Measurements from ENCODE around the gene PTPN23. TPM values are rescaled to one million over a fixed set of nuclear protein-coding genes. Genes with fewer than 3 reads are reported as not detected.
A peak's percentile ranks its signal among the peaks of the same experiment; 100 is the strongest.

Gene PTPN23
- polyA plus RNA-seq, 3 donors = 1.2 to 13.7 (median 1.3) TPM

GRCh38 chr3:47414161-47414564, 33.3 kb downstream of the PTPN23 start:
- Histone ChIP-seq H3K4me1 (ENCODE audit: control insufficient read depth in 1 of 2, insufficient read depth in 2 of 2, low read length in 2 of 2) (no peaks in the 10 kb centered on the region), H3K27ac (ENCODE audit: low read depth in 1 of 2, low read length in 2 of 2) (no peak overlapping the region), H2AFZ (ENCODE audit: insufficient read depth, low read depth, low read length, poor library complexity, severe bottlenecking) (no peak overlapping the region), H3K36me3 (replicated peaks in 1 of 2; ENCODE audit: control insufficient read depth in 1 of 2, insufficient read depth in 2 of 2, low read length in 2 of 2) (peaks cover 77 to 87% of the 10 kb centered on the region in 2 donors), H3K4me3 (replicated peaks in 1 of 3; ENCODE audit: low read depth in 2 of 3, low read length in 3 of 3) (no peak overlapping the region), H3K4me2 (replicated peaks; ENCODE audit: extremely low read depth, low read length, poor library complexity, severe bottlenecking) (no peak overlapping the region), H3K27me3 (ENCODE audit: control insufficient read depth in 2 of 2, insufficient read depth in 2 of 2, low read length in 2 of 2) (no peaks in the 10 kb centered on the region), H3K79me2 (ENCODE audit: insufficient read depth, low read length) (no peaks in the 10 kb centered on the region), H3K9ac (ENCODE audit: insufficient read depth, low read length, poor library complexity, severe bottlenecking) (no peak overlapping the region), H3K9me3 (replicated peaks in 1 of 2; ENCODE audit: control insufficient read depth in 1 of 2, insufficient read depth in 1 of 2, low read length in 2 of 2) (no peaks in the 10 kb centered on the region), H4K20me1 (ENCODE audit: insufficient read depth, low read length) (peaks cover 31% of the 10 kb centered on the region)
- 93% methylated on average over 3 of the region's 3 CpGs for WGBS (ENCODE audit: insufficient coverage)
- Mint-ChIP-seq H3K27me3 (ENCODE audit: low read depth in 3 of 3) (peaks cover 0 to 1% (median 1%) of the 10 kb centered on the region in 3 donors), H3K4me1 (no peaks in the 10 kb centered on the region), H3K36me3 (peaks cover 60 to 79% of the 10 kb centered on the region in 2 donors), H3K9me3 (peaks cover 0 to 1% (median 0%) of the 10 kb centered on the region in 7 donors), H3K27ac (peak overlapping the region in 1 of 7 donors; percentile 60), H3K4me3 (no peak overlapping the region)
- no peak for TF ChIP-seq CTCF (IDR thresholded peaks at IDR 0.05)
- DNase-seq = no peak
- intact Hi-C loops (cut with micrococcal nuclease) = no loop called here

GRCh38 chr3:47414666-47415587, 34.1 kb downstream of the PTPN23 start:
- peak overlapping the region in 1 of 7 donors; percentile 32 for H3K27ac Mint-ChIP-seq
- H3K4me3 Mint-ChIP-seq = no peak overlapping the region
- H3K4me3 ChIP-seq (replicated peaks in 1 of 3; ENCODE audit: low read depth in 2 of 3, low read length in 3 of 3) = no peak overlapping the region
- intact Hi-C loops (cut with micrococcal nuclease) = no loop called here
- no peaks in the 10 kb centered on the region for H3K4me1 ChIP-seq (ENCODE audit: control insufficient read depth in 1 of 2, insufficient read depth in 2 of 2, low read length in 2 of 2)
- peaks cover 31% of the 10 kb centered on the region for H4K20me1 ChIP-seq (ENCODE audit: insufficient read depth, low read length)
- H3K4me2 ChIP-seq (replicated peaks; ENCODE audit: extremely low read depth, low read length, poor library complexity, severe bottlenecking) = no peak overlapping the region
- peaks cover 59 to 77% of the 10 kb centered on the region in 2 donors for H3K36me3 Mint-ChIP-seq
- peaks cover 0 to 1% (median 1%) of the 10 kb centered on the region in 3 donors for H3K27me3 Mint-ChIP-seq (ENCODE audit: low read depth in 3 of 3)
- peaks cover 77 to 87% of the 10 kb centered on the region in 2 donors for H3K36me3 ChIP-seq (replicated peaks in 1 of 2; ENCODE audit: control insufficient read depth in 1 of 2, insufficient read depth in 2 of 2, low read length in 2 of 2)
- no peak for TF ChIP-seq CTCF (IDR thresholded peaks at IDR 0.05)
- H3K9me3 Mint-ChIP-seq = peaks cover 0 to 1% (median 0%) of the 10 kb centered on the region in 7 donors
- no peaks in the 10 kb centered on the region for H3K4me1 Mint-ChIP-seq
- no peaks in the 10 kb centered on the region for H3K79me2 ChIP-seq (ENCODE audit: insufficient read depth, low read length)
- no peaks in the 10 kb centered on the region for H3K27me3 ChIP-seq (ENCODE audit: control insufficient read depth in 2 of 2, insufficient read depth in 2 of 2, low read length in 2 of 2)
- H3K9me3 ChIP-seq (replicated peaks in 1 of 2; ENCODE audit: control insufficient read depth in 1 of 2, insufficient read depth in 1 of 2, low read length in 2 of 2) = no peaks in the 10 kb centered on the region
- DNase-seq = no peak
- no peak overlapping the region for H2AFZ ChIP-seq (ENCODE audit: insufficient read depth, low read depth, low read length, poor library complexity, severe bottlenecking)
- WGBS (ENCODE audit: insufficient coverage) = 95% methylated on average over 12 of the region's 16 CpGs
- H3K27ac ChIP-seq (ENCODE audit: low read depth in 1 of 2, low read length in 2 of 2) = no peak overlapping the region
- no peak overlapping the region for H3K9ac ChIP-seq (ENCODE audit: insufficient read depth, low read length, poor library complexity, severe bottlenecking)
